ENCODE results near the gene IL25. TPM values are rescaled to one million over a fixed set of nuclear protein-coding genes. Genes with fewer than 3 reads are reported as not detected.

Gene IL25
- total and polyA plus RNA-seq, 2 of the 13 experiments (the other 11 are each of a cell fraction or from before 2014, with no cell fraction given): not detected

GRCh38 chr14:23327947-23328744 lies 44.5 kb upstream of the IL25 start (continued):
- TF ChIP-seq HMGXB3 (CRISPR knock-in tag; IDR thresholded peaks at IDR 0.05; ENCODE audit: borderline replicate concordance) (no peak), ZBTB1 (CRISPR knock-in tag; IDR thresholded peaks at IDR 0.05; ENCODE audit: borderline replicate concordance) (no peak), ZBTB26 (CRISPR knock-in tag; IDR thresholded peaks at IDR 0.05; ENCODE audit: borderline replicate concordance) (no peak), FOXK2 (IDR thresholded peaks at IDR 0.05) (no peak), PRDM10 (CRISPR knock-in tag; IDR thresholded peaks at IDR 0.05; ENCODE audit: low read depth) (no peak), ZNF550 (CRISPR knock-in tag; IDR thresholded peaks at IDR 0.05; ENCODE audit: borderline replicate concordance) (no peak), ZNF547 (CRISPR knock-in tag; IDR thresholded peaks at IDR 0.05) (peak; percentile 63; the same call in 1 of the 2 replicates), SMARCC2 (IDR thresholded peaks at IDR 0.05) (no peak), GABPB1 (CRISPR knock-in tag; IDR thresholded peaks at IDR 0.05) (no peak; the same call in 1 of the 2 replicates), ZBTB42 (CRISPR knock-in tag; IDR thresholded peaks at IDR 0.05) (no peak), MTERF4 (CRISPR knock-in tag; IDR thresholded peaks at IDR 0.05) (no peak), ZFP36L1 (CRISPR knock-in tag; IDR thresholded peaks at IDR 0.05) (no peak), BCL6 (CRISPR knock-in tag; IDR thresholded peaks at IDR 0.05) (no peak), ZKSCAN5 (CRISPR knock-in tag; IDR thresholded peaks at IDR 0.05) (no peak), ZNF709 (CRISPR knock-in tag; IDR thresholded peaks at IDR 0.05) (no peak), MYNN (CRISPR knock-in tag; IDR thresholded peaks at IDR 0.05; ENCODE audit: low read depth) (no peak)

All from HepG2 (cell line).